Muscle of arm (tissue), 12 donors: ENCODE results near the gene RPL28. TPM values are rescaled to one million over a fixed set of nuclear protein-coding genes. Genes with fewer than 3 reads are reported as not detected.
"Not testable (repeated sequence)": the region's sequence is repeated elsewhere in the genome, so short reads cannot be mapped to it uniquely, and the experiment has no call there.

ENCODE experiments used
- DNase-seq: peaks from one replicate; pipeline ENCODE4 v3.0.0-alpha.2; 2013
- polyA plus RNA-seq, 12 donors: library from polyadenylated mRNA; unstranded; fragments of 120-200 nt; gene quantifications; one replicate each; pipeline ENCODE4 v1.2.1, GENCODE V29; 2013; ENCODE audit not compliant: insufficient read length in 12 of 12

Gene RPL28
- polyA plus RNA-seq, 12 donors = 796 to 2,808 (median 1,427) TPM; not detected in 1

- DNase-seq = no peak
These were observed 3.9 kb downstream of the RPL28 start for GRCh38 chr19:55389386-55390317.

- no peak for DNase-seq
These were observed 4.7 kb downstream of the RPL28 start for GRCh38 chr19:55390461-55390880.

- no peak for DNase-seq
These were observed 5.5 kb downstream of the RPL28 start for GRCh38 chr19:55391191-55391670.

- no peak for DNase-seq
These were observed 6.2 kb downstream of the RPL28 start for GRCh38 chr19:55391702-55392615.

GRCh38 chr19:55392820-55393761, 7.4 kb downstream of the RPL28 start:
- DNase-seq = no peak

- DNase-seq = no peak
These were observed 12.6 kb downstream of the RPL28 start for GRCh38 chr19:55398200-55398925.

- no peak for DNase-seq
These were observed 14.8 kb downstream of the RPL28 start for GRCh38 chr19:55400281-55401087.

GRCh38 chr19:55401390-55401789, 15.7 kb downstream of the RPL28 start:
- not testable (repeated sequence) for DNase-seq

- DNase-seq = no peak
These were observed 16.8 kb downstream of the RPL28 start for GRCh38 chr19:55402509-55402908.

GRCh38 chr19:55405638-55406037, 19.9 kb downstream of the RPL28 start:
- DNase-seq = no peak

- DNase-seq = no peak
These were observed 20.5 kb downstream of the RPL28 start for GRCh38 chr19:55406091-55406825.

GRCh38 chr19:55406826-55407549, 21.3 kb downstream of the RPL28 start:
- peak; percentile 22 for DNase-seq

GRCh38 chr19:55407550-55407799, 21.7 kb downstream of the RPL28 start, which contains the start of gene UBE2S:
Gene UBE2S, minus strand, starts transcription at chr19:55407788. Its CDS starts 199 bp downstream, at chr19:55407589.
- not testable (repeated sequence) for DNase-seq

GRCh38 chr19:55407800-55408532, 22.2 kb downstream of the RPL28 start:
- peak; percentile 99 for DNase-seq

- DNase-seq = no peak
These were observed 22.8 kb downstream of the RPL28 start for GRCh38 chr19:55408533-55408872.

- DNase-seq = not testable (repeated sequence)
These were observed 23.4 kb downstream of the RPL28 start for GRCh38 chr19:55409179-55409578.

- DNase-seq = no peak
These were observed 24.4 kb downstream of the RPL28 start for GRCh38 chr19:55410168-55410567.

- peak; percentile 75 for DNase-seq
These were observed 32.5 kb downstream of the RPL28 start for GRCh38 chr19:55418185-55418584.
